EH (cell line): ENCODE results near the gene CCDC97.
A peak's percentile ranks its signal among the peaks of the same experiment; 100 is the strongest.
"Not testable (repeated sequence)": the region's sequence is repeated elsewhere in the genome, so short reads cannot be mapped to it uniquely, and the experiment has no call there.

ENCODE experiments used
- DNase-seq: peaks from one replicate; pipeline ENCODE4 v3.0.0-alpha.2; 2015; ENCODE audit warnings: low read depth

The CCDC97 gene

DNA sequence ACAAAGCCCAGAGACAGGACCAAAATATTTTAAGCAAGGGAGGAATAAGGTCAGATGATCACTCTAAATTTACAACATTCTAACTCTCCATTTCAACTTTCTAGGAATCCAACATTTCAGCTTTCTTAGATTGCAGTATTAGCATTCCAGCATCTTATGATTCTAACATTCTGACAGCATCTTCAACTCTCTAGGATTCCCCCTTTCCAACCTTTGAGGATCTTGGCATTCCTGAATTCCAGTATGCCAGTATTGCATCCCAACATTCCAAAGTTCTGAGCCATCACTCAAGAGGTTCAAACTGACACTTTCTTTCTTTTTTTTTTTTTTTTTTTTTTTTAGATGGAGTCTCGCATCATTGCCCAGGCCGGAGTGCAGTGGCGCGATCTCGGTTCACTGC is 30.0 kb downstream of the CCDC97 start:
- DNase-seq, result peak; percentile 93

- DNase-seq, result no peak
Measured at GRCh38 chr19:41341669-41342490, 31.9 kb downstream of the CCDC97 start.

GRCh38 chr19:41344162-41344561 is 34.2 kb downstream of the CCDC97 start:
- no peak for DNase-seq

- not testable (repeated sequence) for DNase-seq
Measured at GRCh38 chr19:41346916-41347315, 36.9 kb downstream of the CCDC97 start.

DNA sequence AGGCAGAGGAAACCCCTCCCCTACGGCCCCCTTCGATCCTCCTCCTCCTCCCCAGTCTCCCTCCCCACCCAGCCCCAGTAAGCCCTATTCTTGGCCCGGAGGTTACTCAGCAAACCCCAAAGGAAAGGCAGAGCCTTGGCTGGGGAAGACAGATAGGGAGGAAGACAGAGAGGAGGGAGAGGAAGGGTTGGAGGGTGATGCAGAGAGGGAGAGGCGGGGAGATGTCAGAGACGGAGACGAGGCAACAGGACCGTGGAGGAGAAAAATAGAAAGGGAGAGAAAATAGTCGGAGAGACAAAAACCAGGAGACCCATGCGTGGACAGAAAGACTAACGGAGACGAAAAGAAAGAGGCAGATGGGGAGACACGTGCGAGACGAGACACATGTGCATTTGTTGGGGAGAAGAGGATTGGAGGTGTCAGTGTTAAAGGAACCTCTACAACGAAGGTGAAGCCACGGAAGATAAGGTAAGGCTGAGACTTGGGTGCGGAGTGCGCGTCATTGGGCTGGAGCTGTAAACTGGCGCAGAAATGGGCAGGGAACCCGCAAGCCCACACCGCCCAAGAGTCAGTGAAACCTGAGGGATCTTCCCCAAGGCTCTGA is 40.9 kb downstream of the CCDC97 start:
- DNase-seq, result peak; percentile 53

- DNase-seq, result peak; percentile 64
Measured at GRCh38 chr19:41351339-41352245, 41.6 kb downstream of the CCDC97 start.

- no peak for DNase-seq
Measured at GRCh38 chr19:41352279-41352608, 42.3 kb downstream of the CCDC97 start.

- peak; percentile 64 for DNase-seq
Measured at GRCh38 chr19:41352609-41353465, 42.9 kb downstream of the CCDC97 start.

- peak; percentile 93 for DNase-seq
Measured at GRCh38 chr19:41353466-41354342, 43.7 kb downstream of the CCDC97 start, which contains the start of gene TGFB1. TGFB1 (minus strand) TSS chr19:41353922; CDS start chr19:41353044, 878 bp downstream.

GRCh38 chr19:41354343-41354953 is 44.5 kb downstream of the CCDC97 start:
- DNase-seq, result no peak

DNA sequence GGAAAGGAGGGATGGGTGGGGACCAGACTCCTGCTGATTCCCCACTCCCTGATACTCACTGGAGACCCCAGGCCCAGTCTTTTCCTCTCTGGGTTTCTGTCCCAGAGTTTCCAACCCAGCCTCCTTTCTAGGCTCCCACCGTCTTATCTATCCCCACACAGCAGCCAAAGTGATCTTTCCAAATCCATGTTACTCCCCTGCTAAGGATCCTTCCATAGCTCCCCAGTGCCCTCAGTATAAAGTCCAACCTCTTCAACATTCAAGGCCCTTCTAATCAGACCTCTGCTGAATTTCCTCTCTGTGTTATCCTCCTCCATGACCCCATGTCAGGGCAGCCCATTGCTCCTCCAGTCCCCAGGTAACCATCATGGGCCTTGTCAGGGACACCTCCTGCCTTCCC is 45.1 kb downstream of the CCDC97 start:
- no peak for DNase-seq

- no peak for DNase-seq
Measured at GRCh38 chr19:41355802-41356201, 45.8 kb downstream of the CCDC97 start.

GRCh38 chr19:41356984-41357739 is 47.2 kb downstream of the CCDC97 start:
- no peak for DNase-seq

GRCh38 chr19:41357746-41358145 is 47.8 kb downstream of the CCDC97 start:
- no peak for DNase-seq

DNA sequence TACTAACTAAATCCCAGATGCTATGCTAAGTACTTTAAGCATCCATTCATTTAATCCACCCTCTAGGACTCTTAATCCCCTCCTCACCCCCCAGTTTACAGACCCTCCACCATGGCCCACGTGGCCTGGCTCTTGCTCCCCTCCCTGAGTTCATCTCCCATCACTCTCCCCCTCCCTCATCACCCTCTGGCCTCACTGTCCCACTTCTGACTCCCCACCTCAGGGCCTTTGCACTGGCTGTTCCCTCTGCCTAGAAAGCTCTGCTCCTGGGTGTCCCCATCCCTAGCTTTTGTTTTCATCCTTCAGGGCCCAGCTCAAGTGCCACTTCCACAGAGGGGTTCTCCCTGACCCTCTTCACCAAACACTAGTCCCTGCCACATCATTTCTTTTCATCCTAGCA is 49.8 kb downstream of the CCDC97 start:
- no peak for DNase-seq

DNA sequence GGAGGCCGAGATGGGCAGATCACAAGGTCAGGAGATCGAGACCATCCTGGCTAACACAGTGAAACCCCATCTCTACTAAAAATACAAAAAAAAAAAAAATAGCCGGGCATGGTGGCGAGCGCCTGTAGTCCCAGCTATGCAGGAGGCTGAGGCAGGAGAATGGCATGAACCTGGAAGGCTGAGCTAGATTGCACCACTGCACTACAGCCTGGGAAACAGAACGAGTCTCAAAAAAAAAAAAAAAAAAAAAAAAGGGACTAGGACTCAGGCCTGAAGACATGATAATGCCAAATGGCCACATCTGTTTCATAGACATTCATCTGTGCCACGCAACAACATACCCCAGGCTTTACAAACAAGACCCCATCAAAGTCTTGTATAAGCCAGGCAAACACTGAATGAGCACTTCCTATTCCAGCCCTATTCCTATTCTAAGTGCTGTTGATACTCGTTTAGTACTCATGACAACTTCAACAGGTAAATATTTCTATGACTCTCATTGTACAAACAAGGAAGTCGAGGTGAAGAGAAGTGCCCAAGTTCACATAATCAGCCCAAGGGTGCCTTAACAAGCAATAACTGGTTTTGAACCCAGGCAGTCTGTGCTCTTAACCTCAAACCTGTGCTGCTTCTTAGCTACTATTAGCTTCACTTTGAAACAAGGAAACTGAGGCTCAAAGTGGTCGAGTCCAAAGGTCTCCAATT is 52.3 kb downstream of the CCDC97 start:
- DNase-seq, result no peak

- DNase-seq, result no peak
Measured at GRCh38 chr19:41363371-41363752, 53.4 kb downstream of the CCDC97 start.

DNA sequence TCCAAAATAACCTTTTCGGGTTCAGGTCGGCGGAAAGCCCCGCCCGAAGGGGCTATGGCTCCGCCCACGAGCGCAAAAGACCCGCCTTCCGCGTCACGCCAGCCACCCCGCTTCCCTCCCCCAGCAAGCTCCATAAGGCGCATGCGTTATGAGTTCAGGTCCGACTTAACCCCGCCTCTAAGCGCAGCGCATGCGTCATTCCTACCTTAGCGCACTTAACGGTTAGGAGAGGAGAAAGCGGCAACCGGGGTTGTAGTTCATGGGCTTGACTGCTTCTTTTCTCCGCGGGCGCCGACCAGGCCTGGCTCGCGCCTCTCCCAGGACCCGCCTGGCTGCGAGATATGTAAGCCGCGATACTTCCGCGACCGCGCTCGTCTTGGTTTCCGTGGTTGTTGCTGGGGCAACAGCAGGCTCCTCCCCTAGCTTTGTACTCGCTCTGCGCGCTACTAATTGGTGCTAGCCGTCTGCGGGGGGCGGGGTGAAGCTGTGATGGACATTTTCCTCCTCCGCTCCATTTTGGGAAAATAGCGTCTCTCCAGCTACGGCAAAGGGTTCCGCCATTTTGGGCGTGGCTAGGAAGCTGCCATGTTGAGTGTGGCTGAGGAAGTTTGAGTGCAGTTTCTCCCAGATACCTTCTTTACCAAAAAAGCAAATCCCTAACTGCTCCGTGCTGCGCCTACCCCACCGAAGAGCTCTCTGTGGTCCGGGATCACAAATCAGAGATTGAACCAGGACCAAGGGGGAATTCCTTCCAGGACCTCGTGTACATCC is 54.0 kb downstream of the CCDC97 start, which contains the start of gene B9D2:
B9D2 (minus strand) TSS at position 397 of the 771 bp plus-strand sequence. CDS start 630 bp downstream, outside the sequence.
- DNase-seq, result peak; percentile 99
